OCI-LY3 (cell line): ENCODE measurements around the gene DLGAP3.

ENCODE experiments used
- H2AFZ ChIP-seq: fragments of 200-600, 300-600 bp; shearing (Covaris generic); 2 replicates; pipeline ENCODE4 v1.6.0; 2014; ENCODE audit warnings: antibody characterized with exemption, low read depth, low read length
- H3K27ac ChIP-seq: fragments of 200-600, 300-600 bp; sonication (generic); 2 replicates; pipeline ENCODE4 v1.5.1; 2014; ENCODE audit warnings: mild to moderate bottlenecking, low read length, moderate library complexity, mixed read lengths
- H3K27me3 ChIP-seq: fragments of 200-600, 300-600 bp; sonication (generic); 2 replicates; pipeline ENCODE4 v1.6.1; 2014; ENCODE audit warnings: low read depth, low read length, mixed read lengths
- H3K36me3 ChIP-seq: fragments of 200-600, 300-600 bp; sonication (generic); replicated peaks from 2 replicates; pipeline ENCODE3; 2014; ENCODE audit warnings: low read depth, low read length, mixed read lengths
- H3K4me1 ChIP-seq: fragments of 300-600, 200-600 bp; sonication (generic); 2 replicates; pipeline ENCODE4 v1.6.1; 2014; ENCODE audit warnings: low read length, mixed read lengths
- H3K4me2 ChIP-seq: fragments of 200-600, 300-600 bp; sonication (generic); 2 replicates; pipeline ENCODE4 v1.6.1; 2014; ENCODE audit warnings: low read length, mixed read lengths
- H3K4me3 ChIP-seq: fragments of 300-600, 200-600 bp; sonication (generic); 2 replicates; pipeline ENCODE4 v1.5.1; 2014; ENCODE audit warnings: antibody characterized with exemption, mild to moderate bottlenecking, low read length, moderate library complexity
- H3K79me2 ChIP-seq: fragments of 300-600, 200-600 bp; shearing (Covaris generic); 2 replicates; pipeline ENCODE4 v1.6.1; 2014; ENCODE audit warnings: mild to moderate bottlenecking, low read length, mixed read lengths
- H3K9ac ChIP-seq: fragments of 300-600, 200-600 bp; shearing (Covaris generic); 2 replicates; pipeline ENCODE4 v1.6.0; 2014; ENCODE audit warnings: mild to moderate bottlenecking, low read length, moderate library complexity
- H3K9me3 ChIP-seq: fragments of 200-600, 300-600 bp; shearing (Covaris generic); 2 replicates; pipeline ENCODE4 v1.6.1; 2014; ENCODE audit warnings: low read length, mixed read lengths; ENCODE audit not compliant: insufficient read depth
- H4K20me1 ChIP-seq: fragments of 200-600, 300-600 bp; sonication (generic); 2 replicates; pipeline ENCODE4 v1.6.1; 2016; ENCODE audit warnings: low read length, mixed read lengths; ENCODE audit not compliant: insufficient read depth
- CTCF ChIP-seq: fragments of 200-600, 300-600 bp; sonication (generic); IDR thresholded peaks from 2 replicates; pipeline ENCODE4 v1.5.1; 2014; ENCODE audit warnings: antibody characterized with exemption, low read length, low read depth
- EZH2phosphoT487 ChIP-seq: fragments of 200-600 bp; shearing (Covaris generic); IDR thresholded peaks from 2 replicates; pipeline ENCODE4 v1.6.1; 2018; ENCODE audit warnings: antibody characterized with exemption, mixed run types, low read depth

Gene DLGAP3

GRCh38 chr1:34842952-34843371, 86.5 kb downstream of the DLGAP3 start:
- Histone ChIP-seq H3K9me3 (no peaks in the 10 kb centered on the region), H2AFZ (no peak overlapping the region), H3K27ac (no peak overlapping the region), H4K20me1 (no peaks in the 10 kb centered on the region), H3K36me3 (no peaks in the 10 kb centered on the region), H3K79me2 (no peaks in the 10 kb centered on the region), H3K4me2 (no peak overlapping the region), H3K4me1 (no peaks in the 10 kb centered on the region), H3K9ac (no peak overlapping the region), H3K27me3 (no peaks in the 10 kb centered on the region), H3K4me3 (no peak overlapping the region)
- TF ChIP-seq EZH2phosphoT487 (no peak), CTCF (no peak)

GRCh38 chr1:34842073-34842472, 87.4 kb downstream of the DLGAP3 start:
- Histone ChIP-seq H4K20me1 (no peaks in the 10 kb centered on the region), H3K79me2 (no peaks in the 10 kb centered on the region), H2AFZ (no peak overlapping the region), H3K9ac (no peak overlapping the region), H3K36me3 (no peaks in the 10 kb centered on the region), H3K4me1 (no peaks in the 10 kb centered on the region), H3K4me3 (no peak overlapping the region), H3K27ac (no peak overlapping the region), H3K27me3 (no peaks in the 10 kb centered on the region), H3K4me2 (no peak overlapping the region), H3K9me3 (no peaks in the 10 kb centered on the region)
- TF ChIP-seq CTCF (no peak), EZH2phosphoT487 (no peak)

- H3K4me2 ChIP-seq, result no peak overlapping the region
- H3K9ac ChIP-seq, result no peak overlapping the region
- H3K79me2 ChIP-seq, result no peaks in the 10 kb centered on the region
- no peak for TF ChIP-seq CTCF
- TF ChIP-seq EZH2phosphoT487, result no peak
- H3K27me3 ChIP-seq, result no peaks in the 10 kb centered on the region
- no peaks in the 10 kb centered on the region for H3K9me3 ChIP-seq
- H3K36me3 ChIP-seq, result no peaks in the 10 kb centered on the region
- H2AFZ ChIP-seq, result no peak overlapping the region
- no peak overlapping the region for H3K4me3 ChIP-seq
- no peaks in the 10 kb centered on the region for H3K4me1 ChIP-seq
- H3K27ac ChIP-seq, result no peak overlapping the region
- no peaks in the 10 kb centered on the region for H4K20me1 ChIP-seq
Observed at GRCh38 chr1:34840426-34840825, 89.0 kb downstream of the DLGAP3 start.

- no peaks in the 10 kb centered on the region for H3K79me2 ChIP-seq
- H3K9me3 ChIP-seq, result no peaks in the 10 kb centered on the region
- H3K4me3 ChIP-seq, result no peak overlapping the region
- H3K9ac ChIP-seq, result no peak overlapping the region
- no peak overlapping the region for H3K4me2 ChIP-seq
- H4K20me1 ChIP-seq, result no peaks in the 10 kb centered on the region
- no peaks in the 10 kb centered on the region for H3K4me1 ChIP-seq
- no peaks in the 10 kb centered on the region for H3K36me3 ChIP-seq
- H3K27me3 ChIP-seq, result no peaks in the 10 kb centered on the region
- no peak for TF ChIP-seq EZH2phosphoT487
- H2AFZ ChIP-seq, result no peak overlapping the region
- no peak overlapping the region for H3K27ac ChIP-seq
Observed at GRCh38 chr1:34839526-34840305, 89.7 kb downstream of the DLGAP3 start.
